A549 (cell line): ENCODE results near the gene MT1E.

Experiments used
- CTCF ChIP-seq: fragments of >200 bp; sonication (Bioruptor Twin); formaldehyde crosslinking; IDR thresholded peaks from 3 replicates; pipeline ENCODE4 v1.5.1; 2016
- JUNB ChIP-seq: fragments of >200 bp; sonication (Bioruptor Twin); formaldehyde crosslinking; IDR thresholded peaks from 2 replicates; pipeline ENCODE4 v1.6.1; 2016
- MAX ChIP-seq: IDR thresholded peaks from 2 replicates; pipeline ENCODE4 v1.6.1; 2012
- POLR2A ChIP-seq: IDR thresholded peaks from 2 replicates; pipeline ENCODE4 v1.6.1; 2012; ENCODE audit warnings: mild to moderate bottlenecking, low read length
- RAD21 ChIP-seq, 2 experiments: fragments of >200 bp in 1 of 2; sonication (Bioruptor Twin) in 1 of 2; formaldehyde crosslinking in 1 of 2; IDR thresholded peaks in 1 of 2; conservative IDR thresholded peaks in 1 of 2; 2 replicates in 1 of 2; 3 replicates in 1 of 2; pipeline ENCODE4 v1.6.1; 2012 to 2018; ENCODE audit warnings: inconsistent platforms in 1 of 2

GRCh38 chr16:56667581-56668571 lies 42.3 kb downstream of the MT1E start, which contains the start of gene MT1G:
- TF ChIP-seq CTCF (no peak), JUNB (no peak), RAD21 (conservative IDR thresholded peaks at IDR 0.05 in 1 of 2, IDR thresholded peaks at IDR 0.05 in 1 of 2) (no peak), POLR2A (no peak), MAX (no peak)
